Memory B cell (primary cell): Measurements from ENCODE around the gene CFLAR.

ENCODE experiments used
- ATAC-seq: fragments of 150-1000 bp; cut with Tn5 transposase; 2 replicates; pipeline ENCODE4 v1.10.0; 2021; ENCODE audit warnings: low read depth, mild to moderate bottlenecking, moderate library complexity
- DNase-seq, 2 donors: peaks; one replicate each; pipeline ENCODE4 v3.0.0; 2022; ENCODE audit warnings: low spot score in 2 of 2
- H3K27ac Mint-ChIP-seq: one replicate; pipeline ENCODE4 v1.8.0; 2022; ENCODE audit warnings: mild to moderate bottlenecking, moderate library complexity, mixed read lengths
- H3K27me3 Mint-ChIP-seq: one replicate; pipeline ENCODE4 v1.8.0; 2022; ENCODE audit warnings: mixed read lengths
- H3K36me3 Mint-ChIP-seq: one replicate; pipeline ENCODE4 v1.8.0; 2022; ENCODE audit warnings: mild to moderate bottlenecking, mixed read lengths
- H3K4me1 Mint-ChIP-seq: one replicate; pipeline ENCODE4 v1.8.0; 2022; ENCODE audit warnings: mixed read lengths
- H3K4me3 Mint-ChIP-seq: one replicate; pipeline ENCODE4 v1.8.0; 2022; ENCODE audit warnings: mild to moderate bottlenecking, moderate library complexity, mixed read lengths
- H3K9me3 Mint-ChIP-seq: one replicate; pipeline ENCODE4 v1.8.0; 2022; ENCODE audit warnings: mixed read lengths

CFLAR gene

DNA sequence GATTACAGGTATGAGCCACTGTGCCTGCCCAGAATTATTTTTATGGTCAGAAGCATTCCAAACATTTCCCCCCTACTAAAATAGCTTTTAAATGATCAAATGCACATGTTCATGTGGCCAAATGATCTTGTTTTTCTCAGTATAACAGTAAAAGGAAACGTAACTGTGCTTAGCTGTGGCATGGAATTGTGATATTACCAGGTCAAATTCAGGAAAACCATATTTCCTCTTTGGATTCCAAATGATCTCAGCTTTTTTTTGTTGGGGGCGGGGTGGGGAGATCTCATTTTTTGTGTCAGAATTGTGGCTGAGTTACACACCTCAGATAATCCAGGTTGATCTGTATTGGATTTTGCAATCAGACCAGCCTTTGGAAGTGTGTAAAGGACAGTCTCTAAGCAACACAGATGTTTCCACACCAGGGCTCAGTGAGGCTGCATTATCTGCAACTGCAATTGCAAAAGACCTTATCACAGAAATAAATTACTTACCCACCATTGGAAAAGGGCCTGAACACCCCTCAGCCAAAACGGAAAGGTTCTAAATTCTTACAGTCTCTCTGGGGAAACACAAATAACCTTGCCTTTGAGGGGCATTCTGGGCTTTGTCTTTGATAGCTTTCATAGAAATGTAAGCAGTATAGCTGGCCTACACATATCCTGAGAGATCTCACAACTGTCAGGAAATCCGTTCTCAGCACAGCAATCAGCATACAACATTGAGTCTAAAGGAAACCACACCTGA is 75.3 kb downstream of the CFLAR start:
- Mint-ChIP-seq H3K36me3 (peaks cover 34% of the 10 kb centered on the region), H3K27ac (peak overlapping the region; percentile 82), H3K4me3 (peak overlapping the region; percentile 55), H3K27me3 (no peaks in the 10 kb centered on the region), H3K9me3 (no peaks in the 10 kb centered on the region), H3K4me1 (peaks cover 38% of the 10 kb centered on the region)
- no peak for DNase-seq
- ATAC-seq, result peak; percentile 15

- H3K27me3 Mint-ChIP-seq, result no peaks in the 10 kb centered on the region
- peak; percentile 96 for ATAC-seq
- H3K9me3 Mint-ChIP-seq, result no peaks in the 10 kb centered on the region
- peaks cover 35% of the 10 kb centered on the region for H3K4me1 Mint-ChIP-seq
- peak overlapping the region; percentile 55 for H3K4me3 Mint-ChIP-seq
- peaks cover 37% of the 10 kb centered on the region for H3K36me3 Mint-ChIP-seq
- DNase-seq, result peak in 1 of 2 donors; percentile 33
- H3K27ac Mint-ChIP-seq, result peak overlapping the region; percentile 84
Measured at GRCh38 chr2:201194097-201194496, 78.1 kb downstream of the CFLAR start.

- no peak overlapping the region for H3K4me3 Mint-ChIP-seq
- no peak for DNase-seq
- peaks cover 39% of the 10 kb centered on the region for H3K36me3 Mint-ChIP-seq
- H3K4me1 Mint-ChIP-seq, result peaks cover 33% of the 10 kb centered on the region
- no peaks in the 10 kb centered on the region for H3K9me3 Mint-ChIP-seq
- H3K27ac Mint-ChIP-seq, result no peak overlapping the region
- H3K27me3 Mint-ChIP-seq, result no peaks in the 10 kb centered on the region
- no peak for ATAC-seq
Measured at GRCh38 chr2:201195331-201195730, 79.4 kb downstream of the CFLAR start.

DNA sequence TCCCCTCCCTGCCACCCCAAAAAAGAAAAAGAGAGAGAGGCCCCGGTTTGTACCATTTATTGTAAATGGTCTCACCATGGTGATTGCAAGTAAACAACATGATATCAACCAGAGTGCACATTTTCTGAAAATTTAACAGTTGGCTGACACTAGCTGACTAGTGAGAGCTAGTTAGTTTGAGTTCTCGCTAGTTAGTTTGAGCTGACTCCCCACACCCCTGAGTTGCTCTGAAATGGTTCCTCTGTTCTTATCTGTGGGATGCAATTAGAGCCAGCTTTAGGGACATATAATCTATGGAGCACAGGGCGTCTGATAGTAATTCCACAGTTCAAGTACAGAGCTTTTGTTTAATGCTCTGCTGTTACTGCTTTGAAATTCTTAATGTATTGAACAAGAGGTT is 80.0 kb downstream of the CFLAR start:
- no peak for ATAC-seq
- peaks cover 39% of the 10 kb centered on the region for H3K36me3 Mint-ChIP-seq
- no peaks in the 10 kb centered on the region for H3K27me3 Mint-ChIP-seq
- H3K9me3 Mint-ChIP-seq, result no peaks in the 10 kb centered on the region
- H3K4me3 Mint-ChIP-seq, result no peak overlapping the region
- peaks cover 33% of the 10 kb centered on the region for H3K4me1 Mint-ChIP-seq
- H3K27ac Mint-ChIP-seq, result no peak overlapping the region
- DNase-seq, result no peak

GRCh38 chr2:201196803-201197202 is 80.8 kb downstream of the CFLAR start:
- no peak for DNase-seq
- H3K4me3 Mint-ChIP-seq, result no peak overlapping the region
- peaks cover 41% of the 10 kb centered on the region for H3K36me3 Mint-ChIP-seq
- H3K27ac Mint-ChIP-seq, result no peak overlapping the region
- H3K4me1 Mint-ChIP-seq, result peaks cover 26% of the 10 kb centered on the region
- H3K9me3 Mint-ChIP-seq, result no peaks in the 10 kb centered on the region
- H3K27me3 Mint-ChIP-seq, result no peaks in the 10 kb centered on the region
- no peak for ATAC-seq

GRCh38 chr2:201197781-201198180 is 81.8 kb downstream of the CFLAR start:
- peaks cover 39% of the 10 kb centered on the region for H3K36me3 Mint-ChIP-seq
- H3K27me3 Mint-ChIP-seq, result no peaks in the 10 kb centered on the region
- H3K4me1 Mint-ChIP-seq, result peaks cover 18% of the 10 kb centered on the region
- DNase-seq (no peak), ATAC-seq (no peak)
- no peak overlapping the region for H3K27ac Mint-ChIP-seq
- no peaks in the 10 kb centered on the region for H3K9me3 Mint-ChIP-seq
- no peak overlapping the region for H3K4me3 Mint-ChIP-seq

GRCh38 chr2:201199847-201200246 is 83.9 kb downstream of the CFLAR start:
- Mint-ChIP-seq H3K9me3 (no peaks in the 10 kb centered on the region), H3K4me3 (no peak overlapping the region), H3K36me3 (peaks cover 34% of the 10 kb centered on the region), H3K27me3 (no peaks in the 10 kb centered on the region), H3K27ac (no peak overlapping the region), H3K4me1 (peaks cover 11% of the 10 kb centered on the region)
- no peak for DNase-seq
- no peak for ATAC-seq

GRCh38 chr2:201200345-201200744 is 84.4 kb downstream of the CFLAR start:
- DNase-seq (no peak), ATAC-seq (no peak)
- Mint-ChIP-seq H3K9me3 (no peaks in the 10 kb centered on the region), H3K36me3 (peaks cover 34% of the 10 kb centered on the region), H3K27me3 (no peaks in the 10 kb centered on the region), H3K4me1 (peaks cover 12% of the 10 kb centered on the region), H3K4me3 (no peak overlapping the region), H3K27ac (no peak overlapping the region)

- ATAC-seq, result no peak
- Mint-ChIP-seq H3K4me1 (peaks cover 12% of the 10 kb centered on the region), H3K4me3 (no peak overlapping the region), H3K27ac (no peak overlapping the region), H3K27me3 (no peaks in the 10 kb centered on the region), H3K36me3 (peaks cover 30% of the 10 kb centered on the region), H3K9me3 (no peaks in the 10 kb centered on the region)
- no peak for DNase-seq
Measured at GRCh38 chr2:201201371-201201770, 85.4 kb downstream of the CFLAR start.

DNA sequence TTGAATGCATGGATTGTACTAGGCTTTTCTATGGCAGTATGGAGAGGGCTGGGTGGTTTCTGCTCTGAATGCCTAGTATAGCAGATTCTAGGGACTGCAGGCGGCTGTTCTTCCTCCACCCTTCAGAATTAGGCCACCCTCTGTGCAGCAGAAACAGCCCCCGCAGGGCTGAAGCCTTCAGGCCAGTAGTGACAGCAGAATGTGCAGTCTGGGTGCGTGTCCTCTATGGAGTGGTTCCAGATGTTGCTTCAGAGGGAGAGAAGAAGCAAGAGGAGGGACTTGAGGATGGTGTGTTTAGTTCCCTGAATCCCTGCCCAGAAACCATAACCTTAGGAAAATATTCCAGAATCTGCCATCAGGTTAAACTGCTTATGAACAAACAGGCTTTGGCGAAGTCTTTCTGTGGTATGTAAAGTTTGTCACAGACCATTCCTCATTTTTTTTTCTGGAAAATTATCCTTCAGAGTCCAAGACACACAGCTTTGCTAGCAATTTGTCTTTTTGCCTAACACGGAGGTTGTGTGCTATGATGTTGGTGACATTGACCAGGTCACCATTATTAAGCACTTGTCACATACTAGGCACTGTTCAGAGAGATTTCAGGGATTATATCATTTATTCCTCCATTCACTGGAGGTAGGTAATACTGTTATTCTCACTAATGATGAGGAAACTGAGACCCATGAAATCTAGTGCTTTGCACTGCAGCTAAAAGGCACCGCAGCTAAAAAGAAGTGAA is 88.1 kb downstream of the CFLAR start:
- Mint-ChIP-seq H3K4me3 (no peak overlapping the region), H3K36me3 (peaks cover 18% of the 10 kb centered on the region), H3K9me3 (no peaks in the 10 kb centered on the region), H3K27ac (no peak overlapping the region), H3K4me1 (peaks cover 14% of the 10 kb centered on the region), H3K27me3 (no peaks in the 10 kb centered on the region)
- DNase-seq (no peak), ATAC-seq (no peak)

- ATAC-seq (no peak), DNase-seq (no peak)
- Mint-ChIP-seq H3K27me3 (no peaks in the 10 kb centered on the region), H3K4me1 (peaks cover 19% of the 10 kb centered on the region), H3K27ac (no peak overlapping the region), H3K36me3 (peaks cover 20% of the 10 kb centered on the region), H3K4me3 (peak overlapping the region; percentile 37), H3K9me3 (no peaks in the 10 kb centered on the region)
Measured at GRCh38 chr2:201204655-201205514, 88.9 kb downstream of the CFLAR start.

DNA sequence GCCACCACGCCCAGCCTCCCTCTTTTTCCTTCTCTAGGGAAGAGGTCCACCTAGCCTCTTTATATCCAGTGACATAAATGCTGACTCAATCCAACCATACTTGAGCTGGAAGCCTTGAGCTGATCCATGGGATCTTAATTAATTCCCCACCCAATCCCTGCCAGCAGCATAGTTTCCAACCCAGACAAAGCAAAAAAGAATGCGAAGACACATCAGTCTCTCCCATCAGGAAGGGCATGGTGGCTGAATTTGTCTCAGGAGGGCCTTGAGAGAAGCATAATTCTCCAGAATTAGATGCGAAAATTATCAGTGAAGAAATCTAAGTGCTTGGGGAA is 89.5 kb downstream of the CFLAR start:
- no peaks in the 10 kb centered on the region for H3K9me3 Mint-ChIP-seq
- DNase-seq (no peak), ATAC-seq (no peak)
- no peak overlapping the region for H3K4me3 Mint-ChIP-seq
- no peak overlapping the region for H3K27ac Mint-ChIP-seq
- peaks cover 17% of the 10 kb centered on the region for H3K36me3 Mint-ChIP-seq
- H3K27me3 Mint-ChIP-seq, result no peaks in the 10 kb centered on the region
- H3K4me1 Mint-ChIP-seq, result peaks cover 24% of the 10 kb centered on the region

GRCh38 chr2:201208563-201209252 is 92.7 kb downstream of the CFLAR start:
- Mint-ChIP-seq H3K36me3 (peaks cover 19% of the 10 kb centered on the region), H3K4me1 (peaks cover 32% of the 10 kb centered on the region), H3K27me3 (no peaks in the 10 kb centered on the region), H3K27ac (peak overlapping the region; percentile 79), H3K9me3 (no peaks in the 10 kb centered on the region), H3K4me3 (peak overlapping the region; percentile 47)
- peak; percentile 45 to 66 for DNase-seq
- peak; percentile 82 for ATAC-seq
